Hypothalamus (tissue), 51 donors: ENCODE measurements around the gene DCHS2.

ENCODE experiments used
- DNase-seq, 51 donors: peaks; one replicate each; lab custom pipeline; 2025; lab: John Stamatoyannopoulos, UW

The DCHS2 gene

DNA sequence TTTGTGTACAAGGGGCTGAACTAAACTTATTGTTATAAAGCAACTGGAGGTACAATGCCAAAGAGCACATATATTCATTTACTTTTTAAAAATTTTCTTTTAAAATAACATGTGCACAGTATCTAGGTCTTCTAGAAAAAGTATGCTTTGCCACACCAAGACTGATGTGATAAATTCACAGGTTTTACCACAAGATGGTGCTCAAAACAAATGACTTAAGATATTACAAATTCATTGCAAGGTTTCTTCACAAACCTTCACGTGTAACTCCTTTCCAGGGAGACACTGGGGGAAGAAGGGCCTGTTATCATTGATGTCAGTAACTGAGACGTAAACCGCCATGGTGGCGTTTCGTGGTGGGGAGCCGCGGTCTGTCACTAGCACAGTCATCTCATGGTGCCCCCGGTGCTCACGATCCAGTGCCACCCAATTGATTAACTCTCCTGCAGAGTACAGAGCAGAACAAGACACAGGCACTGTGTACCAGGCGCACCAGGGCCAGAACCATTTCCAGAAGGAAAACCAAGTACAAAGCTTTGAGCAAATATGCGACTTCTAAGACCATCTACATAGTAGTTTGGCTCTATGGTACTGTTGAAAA is 162.2 kb downstream of the DCHS2 start:
- DNase-seq, result peak in 2 of 51 donors; percentile 9 to 48

DNA sequence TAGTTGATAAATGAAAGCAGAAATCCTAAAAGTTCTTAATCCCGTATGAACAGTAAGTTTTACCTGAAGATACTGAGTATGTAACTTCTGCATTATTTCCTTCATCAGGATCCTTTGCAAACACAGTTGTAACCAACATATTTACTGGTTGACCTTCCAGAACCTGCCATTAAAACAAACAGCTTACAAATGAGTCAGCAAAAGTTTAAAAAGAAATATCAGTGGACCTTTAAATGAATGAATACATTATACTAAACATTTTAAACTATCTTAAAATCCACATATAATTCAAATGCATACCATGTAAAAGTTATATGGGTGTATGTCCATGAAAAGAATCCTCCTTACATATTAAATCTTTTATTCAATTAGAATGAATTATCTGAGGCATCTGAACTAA is 163.6 kb downstream of the DCHS2 start:
- no peak for DNase-seq

DNA sequence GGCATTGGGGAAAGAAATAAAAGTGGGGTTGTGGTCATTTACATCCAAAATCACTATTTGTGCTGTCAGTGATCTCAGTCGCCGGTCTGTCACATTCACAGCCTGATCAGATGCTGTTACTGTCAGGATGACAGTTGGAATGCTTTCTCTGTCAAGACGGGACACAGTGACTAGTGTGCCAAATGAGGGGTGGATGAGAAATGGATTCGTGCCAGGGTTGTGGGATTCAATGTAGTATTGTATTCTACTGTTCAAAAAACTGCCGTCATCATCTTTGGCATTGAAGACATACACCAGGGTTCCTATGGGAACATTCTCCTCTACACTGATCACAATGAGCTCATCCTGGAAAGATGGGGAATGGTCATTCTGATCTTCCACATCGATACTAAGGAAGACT is 171.1 kb downstream of the DCHS2 start:
- no peak for DNase-seq

DNA sequence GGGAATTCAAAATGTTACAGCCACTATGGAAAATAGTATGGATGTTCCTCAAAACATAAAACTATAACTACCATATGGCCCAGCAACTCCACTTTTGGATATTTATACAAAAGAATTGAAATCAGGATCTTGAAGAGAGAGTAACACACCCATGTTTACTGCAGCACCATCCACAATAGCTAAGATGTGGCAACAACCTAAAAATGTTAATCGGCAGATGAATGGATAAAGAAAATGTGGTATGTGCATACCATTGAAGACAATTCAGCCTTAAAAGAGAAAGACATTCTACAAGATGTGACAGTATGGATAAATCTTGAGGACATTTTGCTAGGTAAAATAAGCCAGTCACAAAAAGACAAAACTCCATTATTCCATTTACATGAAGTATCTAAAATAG is 171.9 kb downstream of the DCHS2 start:
- DNase-seq, result no peak

DNA sequence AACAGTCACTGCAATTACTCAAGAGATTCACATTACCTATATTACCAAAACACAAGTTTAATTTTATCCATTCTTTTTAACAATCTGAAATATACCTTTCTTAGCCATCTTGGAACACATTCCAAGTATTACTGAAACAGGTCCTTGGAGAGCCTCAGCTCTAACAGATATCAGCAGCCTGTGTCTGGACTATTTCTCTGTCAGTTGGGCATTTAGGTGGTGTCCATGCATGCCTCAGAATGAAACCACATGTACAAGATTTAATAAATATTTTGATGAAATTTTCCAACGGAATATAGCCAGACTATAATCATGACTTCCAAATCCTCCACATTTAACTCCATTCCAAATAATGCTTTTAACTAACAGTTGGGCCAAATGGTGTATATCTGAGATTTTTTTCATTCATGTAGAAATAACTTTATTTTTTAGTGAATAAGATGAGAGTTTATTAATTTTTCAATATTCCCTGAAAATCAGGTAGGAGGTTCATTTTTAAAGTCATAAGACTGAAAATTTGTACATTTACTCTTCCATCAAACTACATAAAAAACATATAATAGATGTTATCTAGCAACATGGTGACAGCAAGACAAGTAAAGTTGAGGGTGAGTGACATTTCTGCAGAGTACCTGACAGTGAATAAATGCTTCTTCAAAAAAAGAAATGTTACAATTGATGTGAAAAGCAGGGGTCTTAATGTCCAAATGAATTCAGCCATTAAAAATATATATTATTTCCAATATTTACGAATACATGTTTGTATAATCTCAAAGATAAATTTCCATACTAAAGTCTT is 174.2 kb downstream of the DCHS2 start:
- DNase-seq, result no peak

DNA sequence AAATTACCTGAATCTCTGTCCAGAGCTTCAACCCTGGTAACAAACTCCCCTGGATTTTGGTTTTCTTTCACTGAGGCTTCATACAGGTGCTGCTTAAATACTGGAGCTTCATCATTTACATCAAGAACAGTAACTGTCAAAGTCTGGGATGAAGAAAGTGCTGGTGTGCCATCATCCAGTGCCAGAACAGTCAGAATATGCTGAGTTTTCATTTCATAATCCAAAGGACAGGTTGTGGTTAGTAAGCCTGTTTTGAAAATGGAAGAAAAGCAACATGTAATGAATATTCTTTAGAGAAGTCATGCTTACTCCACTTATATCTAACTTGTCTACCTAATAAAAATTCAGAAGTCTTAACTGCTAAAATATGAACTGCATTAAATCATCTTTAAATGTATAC is 175.9 kb downstream of the DCHS2 start:
- DNase-seq, result no peak

DNA sequence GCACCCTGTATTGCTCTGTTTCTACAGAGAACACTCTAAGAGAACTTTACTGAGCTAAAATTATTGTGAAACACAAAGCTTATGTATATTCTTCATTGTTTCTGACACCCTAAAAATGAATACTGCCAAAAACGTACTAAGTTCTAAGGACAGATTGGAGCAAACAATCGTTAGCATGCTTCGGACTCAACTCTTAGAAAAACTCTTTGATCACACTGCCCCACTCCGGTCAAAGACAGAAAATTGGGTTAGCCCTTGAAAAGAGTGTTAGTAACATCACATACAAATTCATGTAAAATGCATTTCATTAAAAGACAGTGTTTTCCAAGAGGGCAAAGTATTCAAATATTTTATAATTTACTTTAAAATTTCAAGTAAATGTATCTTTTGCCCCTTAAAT is 177.4 kb downstream of the DCHS2 start:
- DNase-seq, result peak in 6 of 51 donors; percentile 1 to 19 (median 6)

DNA sequence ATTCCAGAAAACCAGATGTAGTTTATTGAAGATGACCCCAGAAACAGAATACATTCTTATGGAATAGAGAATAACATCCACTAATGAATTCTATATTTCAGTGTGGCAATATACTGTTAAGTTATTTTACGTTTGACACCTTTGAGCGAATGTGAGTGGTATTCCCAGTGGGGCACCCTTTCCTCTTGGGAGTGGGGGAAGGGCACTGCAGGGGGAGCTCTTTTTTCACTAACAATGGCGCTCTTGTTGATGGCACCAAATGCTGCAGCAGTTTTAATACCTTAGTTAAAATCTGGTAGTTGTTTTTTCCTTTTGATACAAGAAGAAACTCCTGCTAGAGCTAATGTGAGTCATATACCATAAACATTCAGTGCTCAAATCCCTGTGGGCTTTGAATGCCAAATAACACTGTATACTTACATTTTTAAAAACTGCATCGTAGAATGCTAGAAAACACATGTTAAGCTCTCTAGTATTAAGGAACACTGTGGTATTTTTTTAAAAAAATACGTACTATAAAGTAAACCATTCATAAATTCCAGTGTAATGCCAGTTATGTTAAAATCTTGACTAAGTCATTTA is 178.5 kb downstream of the DCHS2 start:
- no peak for DNase-seq

DNA sequence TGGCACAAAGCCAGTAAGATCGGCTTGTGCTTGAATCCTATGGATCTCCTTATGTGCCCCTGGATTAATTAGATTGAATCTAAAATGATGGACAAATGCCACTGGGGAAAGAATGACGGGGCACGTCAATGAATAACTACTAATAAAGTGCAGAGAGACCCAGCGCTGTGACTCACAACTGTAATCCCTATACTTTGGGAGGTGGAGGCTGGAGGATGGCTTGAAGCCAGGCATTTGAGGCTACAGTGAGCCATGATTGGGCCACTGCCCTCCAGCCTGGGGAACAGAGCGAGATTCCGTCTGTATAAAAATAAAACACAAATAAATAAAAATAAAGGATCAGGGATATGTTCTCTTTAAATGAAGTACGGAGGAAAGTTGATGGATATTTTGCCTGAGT is 179.4 kb downstream of the DCHS2 start:
- DNase-seq, result no peak

DNA sequence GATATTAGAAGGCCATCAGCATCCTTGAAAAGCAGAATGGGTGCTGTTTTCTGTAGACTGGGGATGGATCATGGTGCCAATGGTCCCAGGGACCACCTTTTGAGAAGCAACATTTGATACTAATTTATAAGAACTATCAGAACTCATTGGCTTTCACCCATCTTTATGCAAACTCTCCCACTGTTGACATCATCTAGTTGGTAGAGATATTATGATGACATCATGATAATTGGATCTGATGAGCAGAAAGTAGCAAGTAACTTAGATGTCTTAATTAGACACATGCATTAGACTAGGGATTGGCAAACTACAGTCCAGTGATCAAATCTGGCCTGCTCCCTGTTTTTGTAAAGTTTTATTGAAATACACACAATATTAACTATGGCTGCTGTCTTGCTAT is 181.0 kb downstream of the DCHS2 start:
- DNase-seq, result no peak

DNA sequence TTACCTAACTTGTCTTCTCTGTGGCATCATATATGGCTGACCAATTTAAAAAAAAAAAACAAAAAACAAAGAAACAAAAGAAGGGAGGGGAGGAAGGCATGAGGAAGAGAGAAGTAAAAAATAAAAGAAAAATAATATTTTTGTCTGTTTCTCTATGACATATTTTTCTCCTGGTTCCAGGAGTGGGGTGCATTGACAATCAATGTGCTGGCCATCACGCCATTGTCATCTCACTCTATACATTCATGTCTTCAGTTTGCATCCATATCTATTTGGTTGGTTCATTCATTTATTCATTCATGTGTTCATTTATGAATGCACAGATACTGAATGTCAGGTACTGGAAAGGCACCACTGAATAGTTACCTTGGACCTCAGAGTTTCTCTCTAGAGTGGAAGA is 183.4 kb downstream of the DCHS2 start:
- no peak for DNase-seq

DNA sequence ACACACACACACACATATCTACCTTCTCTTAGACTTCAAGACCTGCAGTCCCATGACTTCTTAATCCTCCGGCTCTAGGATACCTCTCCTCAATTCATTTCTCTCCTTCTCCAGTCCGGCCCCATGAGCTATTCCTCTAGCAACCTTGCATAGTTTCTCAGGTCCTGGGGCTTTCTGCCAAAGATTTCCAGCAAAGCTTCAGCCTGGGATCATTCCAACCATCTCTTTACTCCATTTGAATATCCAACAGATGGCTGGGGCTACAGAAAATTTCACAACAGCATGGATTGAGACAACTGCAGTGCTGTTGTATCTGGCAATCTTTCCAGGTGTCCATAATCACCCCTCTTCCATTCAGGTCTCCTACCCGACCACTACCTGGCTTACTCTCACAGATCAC is 184.1 kb downstream of the DCHS2 start:
- DNase-seq, result no peak

DNA sequence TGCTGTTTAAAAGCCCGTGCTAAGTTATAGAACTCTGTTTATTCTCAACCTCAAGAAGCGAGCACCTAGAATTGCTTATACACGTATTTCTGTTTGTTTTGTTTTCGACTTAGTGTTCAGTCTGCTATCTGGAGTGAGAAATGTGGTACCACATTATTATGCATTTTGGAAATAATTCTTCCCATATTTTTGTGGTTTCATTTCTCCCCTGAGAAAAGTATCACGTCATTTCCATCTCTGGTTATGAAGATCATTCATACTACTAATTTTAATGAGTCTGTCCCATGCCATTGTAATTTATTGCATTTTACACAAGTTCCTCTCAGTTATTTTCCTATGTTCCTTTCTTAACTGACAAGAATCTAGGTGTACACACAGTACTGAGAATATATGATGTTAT is 186.0 kb downstream of the DCHS2 start:
- no peak for DNase-seq

DNA sequence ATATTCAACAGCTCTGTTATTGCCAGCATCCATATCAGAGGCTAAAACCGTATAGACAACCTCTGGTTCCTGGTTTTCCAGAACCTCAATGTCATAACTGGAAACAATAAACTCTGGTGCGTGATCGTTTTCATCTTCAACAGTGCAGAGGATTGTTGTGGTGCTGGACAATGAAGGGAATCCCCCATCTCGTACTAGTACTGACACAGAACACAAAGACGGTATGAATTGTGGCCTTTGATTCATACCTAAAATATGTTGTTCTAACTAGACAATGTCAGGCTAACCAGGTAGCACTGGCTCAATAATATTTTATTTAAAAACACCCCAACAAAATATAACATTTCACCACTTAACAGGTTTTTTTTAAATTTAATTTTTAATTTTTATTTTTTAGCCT is 186.9 kb downstream of the DCHS2 start:
- DNase-seq, result no peak

DNA sequence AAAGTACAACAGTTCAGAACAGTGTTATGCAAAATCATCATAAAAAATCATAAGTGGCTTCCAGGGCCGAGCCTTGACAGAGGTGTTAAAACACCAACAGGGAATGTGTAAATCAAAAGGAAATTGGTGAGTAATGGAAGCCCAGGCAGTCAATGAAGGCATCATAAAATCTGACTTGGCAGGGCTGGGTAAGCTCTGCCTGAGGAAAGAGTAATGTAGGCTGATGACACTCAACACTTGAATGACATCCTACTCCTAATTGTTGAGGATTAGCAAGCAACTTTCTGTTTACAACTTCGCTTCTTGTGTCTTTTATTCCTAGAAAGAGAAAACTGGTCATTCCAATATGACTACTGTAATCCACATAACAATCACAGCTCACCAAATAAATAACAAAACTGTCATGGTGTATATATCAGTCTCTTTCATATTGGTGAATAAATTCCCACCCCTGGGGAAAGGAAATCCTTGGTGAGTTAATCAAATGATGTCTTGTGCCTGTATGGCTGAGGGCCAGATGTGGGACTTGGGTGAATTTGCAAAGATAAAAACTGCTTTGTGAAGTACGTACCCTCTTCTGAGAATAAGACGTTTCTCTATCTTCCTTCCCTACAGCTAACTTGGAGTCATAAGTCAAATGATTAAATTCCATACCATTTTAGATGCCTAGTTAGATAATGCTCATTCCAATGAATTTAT is 196.8 kb downstream of the DCHS2 start:
- no peak for DNase-seq

DNA sequence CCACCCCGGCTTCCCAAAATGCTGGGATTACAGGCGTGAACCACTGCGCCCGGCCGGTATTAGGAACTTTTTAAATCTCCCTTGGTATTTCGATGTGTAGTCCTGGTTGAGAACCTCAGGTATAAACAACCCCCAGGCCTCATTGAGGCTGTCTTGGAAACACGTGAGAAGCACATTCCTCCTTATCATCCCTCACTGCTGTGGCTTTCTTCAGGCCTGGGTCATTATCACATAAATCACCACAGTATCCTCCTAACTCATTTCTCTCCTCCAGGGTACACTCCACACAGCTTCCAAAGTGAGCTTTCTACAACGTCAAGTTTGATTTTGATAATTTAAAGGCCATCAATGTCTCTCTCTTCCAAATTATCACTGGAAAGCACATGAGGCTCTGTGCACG is 198.2 kb downstream of the DCHS2 start:
- DNase-seq, result no peak

DNA sequence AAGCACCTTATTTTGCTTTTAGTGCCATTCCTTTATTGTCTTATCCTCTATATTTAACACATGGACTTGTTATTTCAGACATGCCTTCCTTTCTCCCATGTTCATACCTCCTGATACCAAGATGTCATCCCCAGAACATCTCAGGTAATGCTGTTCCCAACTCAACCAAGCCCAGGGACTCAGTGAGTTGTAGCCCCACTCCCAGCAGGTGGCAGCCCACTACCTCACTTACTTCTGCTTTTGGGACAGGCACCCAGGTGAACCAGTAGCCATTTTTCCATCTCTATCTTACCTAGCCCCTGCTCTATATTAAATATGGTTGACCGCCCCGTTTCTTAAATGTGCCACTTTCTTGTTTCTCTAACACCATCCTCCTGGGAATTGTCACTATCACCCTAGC is 199.0 kb downstream of the DCHS2 start:
- DNase-seq, result no peak

DNA sequence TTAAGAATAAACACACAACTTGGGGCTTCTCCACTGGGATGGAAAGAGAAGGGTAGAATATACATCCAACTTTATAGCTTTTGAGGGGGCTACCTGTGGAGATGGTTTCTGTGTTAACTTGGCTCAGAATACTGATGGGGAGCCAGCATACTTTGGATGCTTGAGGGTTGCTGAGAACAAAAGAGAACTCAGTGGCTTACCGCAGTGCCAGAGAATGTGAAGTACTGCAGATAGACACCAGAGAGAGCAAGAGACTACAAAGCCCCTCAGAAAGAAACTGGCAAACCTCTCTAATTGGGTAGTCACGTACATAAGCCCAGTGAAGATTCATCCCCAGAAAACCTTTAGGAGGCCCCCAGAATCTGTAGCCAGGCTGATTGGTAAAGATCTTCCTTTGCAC is 214.4 kb downstream of the DCHS2 start:
- DNase-seq, result no peak

DNA sequence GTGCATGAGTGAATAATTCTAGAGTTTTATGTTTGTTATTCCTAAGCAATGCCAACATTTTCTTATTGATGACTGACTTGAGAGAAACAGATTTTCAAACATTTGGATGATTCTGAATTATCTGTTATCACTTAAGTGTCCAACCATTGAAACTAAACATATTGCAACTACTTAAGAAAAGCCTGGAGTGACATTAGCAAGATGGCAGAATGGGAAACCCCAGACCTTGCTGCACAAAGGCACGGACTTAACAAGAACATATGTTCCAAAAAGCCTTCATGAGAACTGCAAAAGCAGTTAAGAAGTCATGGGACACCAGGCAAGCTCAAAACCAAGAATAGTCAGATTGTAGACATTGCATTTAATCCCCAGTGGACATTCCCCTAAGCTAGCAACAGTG is 215.1 kb downstream of the DCHS2 start:
- DNase-seq, result no peak

DNA sequence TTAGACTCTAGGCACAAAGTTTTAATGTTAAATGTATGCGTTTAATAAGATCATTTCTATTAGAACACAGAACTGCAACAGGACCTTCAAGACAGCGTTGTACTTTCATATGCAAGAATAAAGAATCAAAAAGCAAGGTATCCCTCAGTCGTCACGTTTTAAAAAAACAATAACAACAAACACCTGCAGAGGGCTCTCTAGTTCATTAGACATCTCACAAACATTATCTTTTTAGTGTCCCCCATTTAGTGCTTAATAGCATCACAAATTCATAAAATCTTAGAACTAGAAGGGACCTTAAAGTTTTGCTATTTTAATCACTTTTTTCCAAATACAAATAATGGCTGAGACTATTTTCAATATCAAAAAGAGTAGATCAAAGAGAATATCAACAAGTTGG is 236.6 kb downstream of the DCHS2 start:
- no peak for DNase-seq

DNA sequence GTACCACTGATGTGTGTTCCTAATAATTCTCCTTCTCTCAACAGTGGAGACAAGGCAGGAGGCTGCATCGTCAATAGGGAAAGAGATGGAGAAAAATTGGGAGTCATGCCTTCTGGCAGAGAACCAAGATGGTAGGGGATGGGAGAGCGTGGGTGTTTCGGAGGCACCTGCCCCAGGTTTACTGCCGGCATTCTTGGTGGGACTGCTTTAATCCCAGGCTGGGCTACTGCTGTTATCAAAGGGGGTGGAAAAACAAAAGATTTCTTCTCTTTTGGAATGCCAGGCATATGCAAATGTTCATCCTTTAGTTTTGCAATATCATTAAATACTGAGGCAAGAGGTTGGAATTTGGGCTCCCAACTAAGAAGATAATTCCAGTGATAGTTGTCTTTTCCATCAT is 257.0 kb downstream of the DCHS2 start:
- DNase-seq, result no peak
